Raji (cell line): ENCODE measurements around the gene STK32C.

Experiments used
- POLR2A ChIP-seq: IDR thresholded peaks from 2 replicates; pipeline ENCODE4 v1.6.1; 2011; ENCODE audit warnings: low read depth, low read length, control low read depth; ENCODE audit not compliant: insufficient read depth

STK32C gene

GRCh38 chr10:132307823-132308586 is at the start of gene STK32C:
Gene STK32C, minus strand, starts transcription at chr10:132307950. Its CDS starts 117 bp downstream, at chr10:132307833.
- no peak for TF ChIP-seq POLR2A

- TF ChIP-seq POLR2A = no peak
Observed at GRCh38 chr10:132356621-132357195, 49.0 kb upstream of the STK32C start.

DNA sequence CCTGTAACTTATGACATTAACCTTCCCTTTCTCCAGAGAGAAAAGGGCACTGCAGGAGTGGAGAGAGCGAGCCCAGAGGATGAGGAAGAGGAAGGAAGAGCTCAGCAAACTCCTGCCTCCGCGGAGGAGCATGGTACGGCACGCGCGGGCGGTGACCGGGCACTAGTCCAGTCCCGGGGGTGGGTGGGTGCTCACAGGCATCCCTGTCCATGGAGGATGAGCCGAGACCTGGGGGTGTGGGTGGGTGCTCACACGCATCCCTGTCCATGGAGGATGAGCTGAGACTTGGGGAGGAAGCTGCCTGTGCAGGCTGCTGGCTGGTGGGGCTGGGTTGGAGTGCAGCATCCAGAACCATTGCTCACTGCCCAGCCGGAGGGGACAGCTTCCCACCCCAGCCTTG is 48.0 kb upstream of the STK32C start:
- TF ChIP-seq POLR2A = no peak

DNA sequence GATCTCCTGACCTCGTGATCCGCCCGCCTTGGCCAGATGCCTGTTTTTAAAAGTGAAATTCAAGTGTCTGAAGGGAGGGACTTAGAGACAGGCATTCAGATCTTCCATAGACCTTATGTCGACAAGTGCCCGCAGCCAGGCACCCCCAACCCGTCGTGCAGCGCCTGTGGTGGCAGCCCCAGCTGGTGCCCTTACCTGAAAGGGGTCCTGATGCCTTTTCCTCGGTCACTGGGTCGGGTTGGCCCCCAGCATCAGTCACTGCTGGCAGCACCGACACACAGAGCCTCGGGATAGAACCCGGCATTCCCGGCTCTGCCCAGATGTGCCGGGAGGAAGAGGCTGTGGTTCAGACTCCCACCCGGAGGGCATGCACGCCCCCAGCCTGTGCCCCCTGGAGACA is 47.5 kb upstream of the STK32C start:
- TF ChIP-seq POLR2A = no peak

DNA sequence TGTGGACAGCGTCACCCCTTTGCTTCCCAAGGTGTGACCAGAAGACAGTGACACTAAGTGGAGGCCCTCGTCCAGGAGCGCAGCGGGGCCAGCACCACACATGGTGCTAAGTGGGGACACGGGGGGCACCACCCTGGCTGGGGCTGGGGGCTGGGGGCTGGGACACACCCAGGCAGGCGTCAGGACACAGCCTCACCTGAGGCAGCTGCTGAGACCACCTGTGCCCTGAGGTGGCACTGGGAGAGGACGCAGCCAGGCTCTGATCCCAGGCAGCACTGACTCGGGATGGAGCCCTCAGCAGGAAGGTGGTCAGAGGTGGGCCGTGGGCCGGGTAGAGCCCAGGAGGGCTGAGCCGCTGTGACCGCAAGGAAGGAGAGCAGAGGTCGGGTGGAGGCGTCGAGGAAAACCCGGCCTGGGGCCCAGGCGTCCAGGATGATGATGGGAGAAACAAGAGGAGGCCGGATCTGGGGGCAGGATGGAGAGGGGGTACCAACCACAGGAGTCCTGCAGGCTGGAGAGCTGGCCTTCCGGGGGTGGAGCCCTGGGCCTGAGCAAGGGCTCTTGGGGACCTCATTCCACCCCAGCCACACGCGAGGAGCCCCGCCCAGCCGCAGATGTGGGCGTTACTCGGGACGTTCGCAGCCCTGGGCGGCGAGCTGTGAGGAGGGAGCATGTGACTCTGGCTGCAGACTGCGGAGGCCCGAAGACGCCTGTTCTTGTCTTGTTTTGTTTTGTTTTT is 46.8 kb upstream of the STK32C start:
- no peak for TF ChIP-seq POLR2A

- TF ChIP-seq POLR2A = no peak
Observed at GRCh38 chr10:132353456-132354355, 46.0 kb upstream of the STK32C start.

- no peak for TF ChIP-seq POLR2A
Observed at GRCh38 chr10:132351611-132352010, 43.9 kb upstream of the STK32C start.

- TF ChIP-seq POLR2A = no peak
Observed at GRCh38 chr10:132350946-132351345, 43.2 kb upstream of the STK32C start.

DNA sequence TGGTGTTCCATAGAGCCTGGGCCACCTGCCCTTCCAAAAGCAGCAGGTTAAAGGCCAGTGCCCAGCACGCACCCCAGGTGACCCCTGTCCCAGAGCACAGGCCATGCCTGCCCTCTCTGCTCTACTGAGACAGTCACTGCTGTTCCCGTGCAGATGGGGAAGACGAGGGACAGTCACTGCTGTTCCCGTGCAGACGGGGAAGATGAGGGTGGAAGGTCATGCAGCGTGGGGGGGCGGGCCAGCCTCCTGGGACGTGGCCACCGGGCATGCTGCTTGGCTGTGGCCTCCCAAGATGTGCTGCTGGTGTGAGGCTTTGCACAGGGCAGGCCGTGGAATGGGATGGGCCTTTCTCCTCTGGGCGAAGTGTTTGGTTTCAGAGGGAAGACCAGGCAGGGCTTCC is 42.6 kb upstream of the STK32C start:
- no peak for TF ChIP-seq POLR2A

DNA sequence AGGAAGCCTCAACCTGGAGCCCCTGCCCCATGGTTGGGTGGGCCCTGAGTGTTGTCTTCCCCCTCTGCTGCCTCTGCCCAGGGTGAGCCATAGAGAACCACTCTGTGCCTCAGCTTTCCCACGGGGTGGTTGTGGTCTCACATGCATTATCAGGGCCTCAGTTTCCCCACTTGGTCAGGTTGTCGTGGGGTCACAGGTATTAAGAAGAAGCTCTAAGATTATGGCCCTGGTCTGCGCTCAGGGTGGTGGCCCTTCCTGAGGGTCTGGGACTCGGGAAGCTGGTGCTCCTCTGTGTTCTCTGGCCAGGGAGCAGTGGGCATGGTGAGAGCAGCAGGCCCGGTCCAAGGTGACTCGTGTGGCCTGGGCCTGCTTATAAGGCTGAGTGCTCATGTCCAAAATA is 42.0 kb upstream of the STK32C start:
- no peak for TF ChIP-seq POLR2A

- no peak for TF ChIP-seq POLR2A
Observed at GRCh38 chr10:132347931-132348267, 40.1 kb upstream of the STK32C start.

GRCh38 chr10:132347211-132347930 is 39.6 kb upstream of the STK32C start:
- TF ChIP-seq POLR2A = no peak

GRCh38 chr10:132346806-132347205 is 39.1 kb upstream of the STK32C start:
- no peak for TF ChIP-seq POLR2A

GRCh38 chr10:132345345-132345744 is 37.6 kb upstream of the STK32C start:
- TF ChIP-seq POLR2A = no peak
